Stimulated activated CD8-positive, alpha-beta memory T cell treated with anti-CD3 and anti-CD28 coated beads, Interleukin-4, amount 100 ng/mL, for 4 hours (primary cell): ENCODE results near the gene ULBP1.
"Not testable (repeated sequence)": the region's sequence is repeated elsewhere in the genome, so short reads cannot be mapped to it uniquely, and the experiment has no call there.

ENCODE experiments used
- DNase-seq, 2 donors: peaks; one replicate each; pipeline ENCODE4 v3.0.0-alpha.2; 2020; ENCODE audit warnings: low read depth in 2 of 2, low spot score in 1 of 2

The ULBP1 gene

DNA sequence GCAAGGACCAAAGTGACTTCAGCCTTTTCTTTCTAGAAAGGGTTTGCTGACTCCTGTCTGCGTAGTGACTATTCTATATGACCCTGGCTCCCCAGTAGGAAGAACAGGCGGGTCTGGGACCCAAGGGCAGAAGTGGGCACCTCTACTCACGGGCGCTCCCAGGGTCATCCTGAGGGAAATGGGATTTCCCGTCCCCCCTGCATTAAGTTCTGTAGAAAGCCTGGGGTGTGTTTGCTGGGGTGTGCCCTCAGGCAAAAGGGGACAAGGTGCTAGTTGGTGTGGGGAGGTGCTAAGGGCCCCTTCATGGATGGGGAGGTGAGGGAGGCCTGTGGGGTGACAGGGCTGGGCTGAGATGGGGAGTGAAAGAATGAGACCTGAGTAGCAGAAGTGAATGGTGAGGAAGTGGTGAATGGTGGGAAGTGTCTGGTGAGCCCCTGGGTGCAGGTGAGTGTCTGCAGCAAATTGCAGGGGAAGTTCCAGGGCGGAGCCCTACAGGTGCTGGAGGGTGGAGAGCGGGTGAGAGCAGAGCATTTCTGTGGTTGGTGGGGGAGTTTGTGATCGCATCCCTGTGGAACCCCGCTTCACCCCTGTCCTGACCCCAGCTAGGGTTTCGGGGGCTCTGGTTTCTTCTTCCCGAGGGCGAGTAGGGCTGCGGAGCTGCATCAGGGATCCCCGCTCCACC is 40.5 kb downstream of the ULBP1 start:
- DNase-seq, result peak in 1 of 2 donors; percentile 27

DNA sequence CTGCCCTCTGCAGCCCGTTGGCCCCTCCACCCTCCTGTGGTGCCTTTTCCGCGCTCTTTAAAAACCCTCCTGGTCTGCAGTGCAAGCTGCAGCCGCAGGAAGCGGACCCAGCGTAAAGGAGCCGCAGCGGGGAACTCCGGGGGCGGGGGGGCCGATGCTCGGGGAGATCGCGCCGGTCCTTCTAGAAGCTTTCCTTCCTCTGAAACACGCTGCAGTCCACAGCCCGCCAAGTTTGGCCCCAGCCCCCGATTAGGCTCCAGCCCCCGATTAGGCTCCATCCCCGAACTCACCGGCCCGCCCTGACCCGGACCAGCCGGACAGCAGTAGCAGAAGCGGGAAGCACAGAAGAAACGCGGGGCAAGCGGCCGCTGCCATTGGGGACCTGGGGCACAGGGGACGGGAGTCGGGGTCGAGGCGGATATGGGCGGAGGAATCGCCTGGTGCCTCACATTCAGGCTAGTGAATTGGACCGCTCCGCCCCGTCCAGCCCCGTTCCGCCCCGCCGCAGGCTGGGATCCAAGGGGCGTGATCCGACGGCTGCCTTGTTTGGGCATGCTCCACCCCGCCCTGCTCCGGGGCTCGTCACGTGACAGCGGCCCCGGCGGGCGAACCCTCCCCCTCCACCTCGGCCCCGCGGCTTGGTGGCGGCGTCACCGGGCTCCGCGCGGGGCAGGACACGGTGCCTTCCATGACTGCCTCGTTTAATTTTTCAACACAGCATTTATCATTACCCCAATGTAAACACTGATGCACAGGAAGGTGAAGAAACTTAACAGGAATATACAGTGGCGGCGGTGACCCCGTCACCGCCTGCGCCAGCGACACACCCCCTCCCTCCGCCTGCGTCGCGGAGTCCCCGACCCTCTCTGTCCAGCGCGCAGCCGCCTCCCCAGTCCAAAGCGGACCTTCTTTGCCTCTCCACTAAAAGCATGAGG is 41.3 kb downstream of the ULBP1 start:
- DNase-seq, result peak; percentile 67 to 80

DNA sequence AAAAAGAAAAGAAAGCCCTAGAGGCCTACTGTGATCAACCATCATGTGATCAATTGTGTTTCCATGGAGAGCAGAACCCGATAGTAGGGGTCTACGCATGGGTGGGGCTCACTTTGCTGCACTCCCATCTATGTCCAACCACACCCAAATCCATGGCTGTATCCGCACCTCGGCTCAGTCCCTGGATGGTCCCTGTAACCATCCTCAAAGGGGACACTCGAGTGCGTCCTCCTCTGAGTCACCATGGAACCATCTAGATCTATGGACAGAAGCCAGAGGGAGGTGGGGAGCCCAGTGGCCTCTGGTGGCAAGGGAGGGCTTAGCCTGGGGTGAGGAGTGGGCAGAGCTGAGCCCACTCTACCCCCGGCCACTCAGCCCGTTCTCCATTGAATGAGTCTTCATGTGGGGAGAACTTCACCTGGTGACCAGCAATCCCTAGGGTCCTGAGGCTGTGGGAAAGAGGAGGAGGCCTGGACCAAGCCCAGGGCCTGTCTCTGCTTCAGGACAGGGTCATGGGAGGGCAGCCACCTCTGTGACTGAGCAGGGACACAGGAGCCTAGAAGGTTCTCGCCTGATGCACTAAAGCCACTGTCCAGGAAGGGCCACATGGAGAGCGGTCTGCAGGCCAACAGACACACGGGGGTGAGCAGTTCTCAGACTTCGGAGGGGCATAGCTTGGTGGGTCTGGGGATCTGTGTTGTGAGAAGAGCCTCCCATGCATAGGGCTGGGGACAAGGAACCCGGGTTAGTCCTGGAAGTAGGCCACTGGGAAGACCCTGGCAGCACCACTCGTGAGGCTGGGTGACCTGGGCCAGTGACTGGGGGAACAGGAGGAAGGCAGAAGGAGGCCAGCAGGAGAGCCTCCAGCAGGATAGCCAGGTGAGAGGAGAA is 42.3 kb downstream of the ULBP1 start:
- DNase-seq, result no peak

DNA sequence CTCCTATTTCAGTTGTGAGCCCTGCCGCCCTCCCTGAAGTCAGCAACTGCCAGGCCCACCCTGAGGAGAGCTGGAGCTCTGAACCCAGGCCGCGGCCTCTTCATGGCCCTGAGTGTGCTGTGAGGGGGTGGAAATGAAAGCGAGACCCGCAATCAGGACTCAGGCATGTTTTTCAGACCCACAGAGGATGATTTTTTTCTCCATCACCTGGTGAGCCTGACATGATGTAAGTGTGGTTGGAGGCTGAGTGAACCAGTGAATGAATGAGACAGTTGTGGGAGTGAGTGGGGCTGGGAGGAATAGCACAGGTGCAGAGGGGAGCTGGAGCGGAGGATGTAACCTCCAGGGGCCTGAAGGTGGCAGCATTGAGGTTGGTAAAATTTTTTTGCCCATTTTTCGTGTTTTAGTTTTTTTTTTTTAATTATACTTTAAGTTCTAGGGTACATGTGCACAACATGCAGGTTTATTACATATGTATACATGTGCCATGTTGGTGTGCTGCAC is 43.3 kb downstream of the ULBP1 start:
- no peak for DNase-seq

DNA sequence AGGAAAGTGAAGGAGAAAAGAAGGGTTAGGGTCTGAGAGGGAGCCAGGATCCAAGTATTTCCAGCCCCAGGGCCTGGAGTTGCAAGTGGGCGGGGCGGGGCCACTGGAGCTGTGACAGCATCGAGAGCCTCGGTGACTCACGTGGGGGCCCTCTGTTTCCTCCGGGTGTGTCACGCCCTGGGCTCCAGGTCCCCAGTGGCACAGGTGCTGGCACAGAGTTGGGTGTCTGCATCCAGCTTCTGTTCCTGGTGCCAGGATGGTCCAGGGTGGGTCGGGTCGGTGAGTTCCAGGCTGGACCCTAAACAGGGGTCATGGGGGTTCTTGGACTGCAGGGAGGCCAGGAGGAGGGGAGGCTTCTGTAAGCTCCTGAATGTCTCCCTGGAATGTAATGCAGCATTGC is 44.8 kb downstream of the ULBP1 start:
- peak in 1 of 2 donors; percentile 18 for DNase-seq

DNA sequence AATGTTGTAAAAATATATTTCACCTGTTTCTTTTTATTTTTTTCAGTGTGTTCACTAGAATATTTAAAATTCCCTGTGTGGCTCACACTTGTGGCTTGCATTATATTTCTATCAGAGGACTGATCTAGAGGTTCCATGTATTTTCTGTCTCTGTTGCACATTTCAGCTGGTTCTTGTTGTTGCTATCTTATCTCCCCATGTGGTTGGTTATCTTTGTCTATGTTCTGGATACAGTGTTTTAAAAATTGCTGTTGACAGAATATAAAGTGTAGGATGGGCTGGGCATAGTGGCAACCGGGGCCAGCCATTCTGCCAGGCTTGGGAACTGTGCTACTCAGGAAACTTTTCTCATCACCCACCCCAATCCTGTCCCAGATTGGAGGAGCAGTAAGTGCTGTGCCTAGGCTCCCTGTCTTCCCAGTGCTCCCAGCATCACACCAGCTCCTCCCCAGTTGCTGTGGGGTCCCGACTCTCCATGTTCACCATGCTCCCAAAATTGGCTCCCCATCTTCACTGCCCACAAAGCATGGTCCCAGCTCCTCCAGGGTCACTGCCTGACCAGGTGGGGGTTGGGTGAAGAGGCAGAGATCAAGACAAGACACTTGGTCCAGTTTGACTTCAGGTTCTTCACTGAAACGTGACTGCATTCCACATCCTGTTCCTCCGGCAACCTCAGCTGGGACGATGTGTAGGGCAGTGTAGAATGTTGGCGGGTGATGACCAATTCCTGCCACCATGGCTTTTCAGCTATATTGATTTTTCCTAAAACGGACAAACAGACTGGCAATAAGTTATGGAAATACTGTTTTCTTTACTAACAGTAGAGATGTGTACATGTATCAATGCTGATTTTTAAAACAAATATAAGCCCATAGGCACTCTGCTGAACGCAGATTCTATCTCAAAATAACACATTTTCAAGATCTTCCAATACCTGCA is 49.4 kb downstream of the ULBP1 start:
- not testable (repeated sequence) for DNase-seq

DNA sequence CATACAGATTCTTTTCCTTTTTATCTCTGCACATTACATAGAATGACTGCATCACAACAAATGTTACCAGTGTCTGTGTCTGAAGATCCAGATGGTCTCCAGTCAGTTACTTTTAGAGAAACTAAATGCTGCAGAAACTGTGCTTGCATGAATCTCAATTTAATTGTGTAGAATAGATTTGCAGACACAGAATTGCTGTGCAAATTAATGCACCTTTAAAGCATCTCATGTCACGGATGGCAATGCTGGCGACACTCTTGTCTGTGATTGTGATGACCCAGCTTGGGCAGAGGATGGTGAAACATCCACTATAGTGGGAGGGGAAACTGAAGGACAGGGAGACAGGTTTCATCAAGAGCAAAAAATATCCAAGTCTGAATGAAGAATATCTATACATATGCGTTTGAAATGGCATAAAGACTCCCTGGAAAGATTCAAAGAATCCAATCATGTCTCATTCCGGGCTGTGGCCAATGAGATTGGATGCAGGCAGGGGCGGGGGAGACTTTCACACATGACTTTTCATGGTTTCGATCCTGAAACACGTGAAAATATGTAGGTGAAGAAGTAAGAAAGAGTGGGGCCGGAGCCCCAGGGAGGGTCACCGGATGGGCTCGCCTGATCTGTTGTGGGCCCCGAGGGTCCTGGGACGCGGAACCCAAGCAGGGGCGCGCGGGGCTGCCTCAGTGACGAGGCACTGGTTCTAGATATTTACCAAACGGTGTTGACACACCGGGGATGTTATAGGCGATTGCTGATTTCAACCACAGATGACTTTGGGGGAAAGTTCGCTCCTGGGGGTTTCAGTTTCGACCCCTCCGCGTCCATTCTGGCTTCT is 50.3 kb downstream of the ULBP1 start:
- DNase-seq, result not testable (repeated sequence)

DNA sequence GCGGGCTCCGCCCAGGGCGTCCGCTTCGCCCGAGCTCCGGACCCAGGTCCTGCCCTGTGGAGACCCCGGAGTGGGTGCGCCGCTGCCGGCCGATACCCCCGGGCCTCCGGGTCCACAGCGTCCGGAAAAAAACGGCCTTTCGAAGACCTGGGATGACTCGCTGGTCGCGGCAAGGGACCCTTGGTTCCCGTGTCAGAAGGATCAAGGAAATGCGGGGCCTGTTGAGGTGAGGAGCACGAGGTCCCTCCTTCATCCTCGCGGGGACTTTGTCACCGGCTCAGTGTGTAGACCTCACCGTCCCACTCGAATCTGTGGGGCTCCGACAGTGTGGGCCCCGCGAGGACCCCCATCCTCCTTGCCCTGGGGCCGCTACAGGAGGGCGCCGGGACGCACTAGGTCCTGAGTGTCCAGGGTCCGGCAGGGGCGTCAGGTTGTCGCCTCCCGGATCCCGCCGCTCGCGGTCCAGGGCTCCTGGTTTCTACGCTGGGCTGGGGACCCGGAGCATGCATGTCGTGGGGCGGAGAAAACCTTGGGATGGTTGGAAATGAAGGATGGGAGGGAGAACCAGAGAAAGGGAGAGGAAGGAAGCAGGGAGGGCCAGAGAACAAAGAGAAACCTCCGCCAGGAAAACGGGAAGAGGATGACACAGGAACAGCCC is 51.0 kb downstream of the ULBP1 start:
- DNase-seq, result not testable (repeated sequence)

DNA sequence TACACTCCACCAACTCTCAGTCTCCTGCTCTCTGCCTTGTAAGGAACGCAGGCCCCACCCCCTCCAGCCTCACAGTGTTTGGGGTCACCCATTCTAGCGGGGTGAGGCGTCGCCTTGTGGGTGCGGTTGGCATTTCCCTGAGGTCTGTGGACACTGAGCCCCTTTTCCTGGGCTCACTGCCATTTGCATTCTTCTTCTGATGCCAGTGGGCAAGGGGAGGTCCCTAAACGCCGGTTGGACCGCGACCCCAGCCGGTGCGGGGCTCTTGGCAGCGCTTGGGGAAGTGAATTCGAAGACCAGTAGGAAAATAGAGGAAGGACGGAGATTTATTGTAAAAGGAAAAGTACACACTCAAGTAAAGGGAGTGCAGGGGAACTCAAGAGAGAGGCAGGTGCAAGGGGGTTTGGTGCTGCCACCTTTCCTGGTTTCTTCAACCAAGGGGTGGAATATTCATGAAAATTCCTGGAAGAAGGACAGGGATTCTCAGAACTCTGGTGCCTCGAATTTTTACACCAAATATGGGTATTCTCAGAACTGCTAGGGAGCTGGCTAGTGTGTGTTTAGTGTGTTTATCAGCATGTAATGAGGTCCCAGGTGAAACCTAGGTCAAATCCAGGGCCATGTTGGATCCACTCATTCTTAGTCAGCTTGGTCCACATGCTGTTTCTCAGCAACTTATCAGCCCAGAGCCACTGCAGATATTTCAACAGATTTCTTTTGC is 51.7 kb downstream of the ULBP1 start:
- DNase-seq, result not testable (repeated sequence)

DNA sequence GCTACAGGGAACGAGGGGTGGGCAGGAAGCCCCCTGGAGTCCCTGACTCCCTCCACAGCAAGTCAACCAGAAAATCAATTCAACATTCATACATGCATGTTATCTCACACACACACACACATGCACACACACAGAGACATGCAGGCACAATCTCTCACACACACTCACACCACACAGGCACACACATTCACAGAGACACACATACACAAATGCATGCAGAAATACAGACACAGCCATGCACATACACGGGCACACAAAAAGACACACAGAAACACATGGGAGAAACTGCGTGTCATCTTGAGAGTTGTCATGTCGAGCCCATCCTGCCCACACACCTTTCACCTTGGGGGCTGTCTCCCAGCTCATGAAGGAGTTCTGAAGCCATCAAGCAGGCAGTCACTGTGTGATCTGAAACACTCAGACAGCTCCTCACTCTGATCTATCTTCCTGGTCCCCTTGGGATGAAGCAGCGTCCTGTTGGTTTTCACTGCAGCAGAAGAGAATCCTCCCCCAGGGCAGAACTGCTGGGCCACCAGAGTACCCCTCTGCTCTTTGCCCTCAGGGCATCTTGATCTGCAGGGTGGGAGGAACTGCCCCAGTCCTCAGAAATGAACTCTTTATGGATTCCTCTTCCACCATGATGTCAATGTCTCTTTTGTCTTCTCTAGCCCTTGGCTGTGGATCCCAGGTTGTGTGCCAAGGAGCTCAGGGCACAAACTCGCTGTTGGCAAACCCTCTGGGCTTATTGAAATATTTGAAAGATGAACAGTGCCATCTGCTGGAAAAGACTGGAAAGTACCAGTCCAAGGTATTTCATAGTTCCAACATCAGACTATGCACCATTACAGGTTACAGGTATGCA is 52.8 kb downstream of the ULBP1 start:
- DNase-seq, result no peak

DNA sequence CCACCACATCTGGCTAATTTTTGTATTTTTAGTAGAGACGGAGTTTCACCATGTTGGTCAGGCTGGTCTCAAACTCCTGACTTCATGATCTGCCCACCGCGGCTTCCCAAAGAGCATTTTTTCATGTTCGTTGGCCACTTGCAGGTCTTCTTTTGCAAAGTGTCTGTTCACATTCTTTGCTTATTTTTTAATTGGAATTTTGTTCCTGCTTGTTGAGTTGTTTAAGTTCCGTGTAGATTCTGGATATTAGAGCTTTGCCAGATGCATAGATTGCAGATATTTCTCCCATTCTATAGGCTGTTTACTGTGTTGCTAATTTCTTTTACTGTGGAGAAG is 53.4 kb downstream of the ULBP1 start:
- DNase-seq, result not testable (repeated sequence)

DNA sequence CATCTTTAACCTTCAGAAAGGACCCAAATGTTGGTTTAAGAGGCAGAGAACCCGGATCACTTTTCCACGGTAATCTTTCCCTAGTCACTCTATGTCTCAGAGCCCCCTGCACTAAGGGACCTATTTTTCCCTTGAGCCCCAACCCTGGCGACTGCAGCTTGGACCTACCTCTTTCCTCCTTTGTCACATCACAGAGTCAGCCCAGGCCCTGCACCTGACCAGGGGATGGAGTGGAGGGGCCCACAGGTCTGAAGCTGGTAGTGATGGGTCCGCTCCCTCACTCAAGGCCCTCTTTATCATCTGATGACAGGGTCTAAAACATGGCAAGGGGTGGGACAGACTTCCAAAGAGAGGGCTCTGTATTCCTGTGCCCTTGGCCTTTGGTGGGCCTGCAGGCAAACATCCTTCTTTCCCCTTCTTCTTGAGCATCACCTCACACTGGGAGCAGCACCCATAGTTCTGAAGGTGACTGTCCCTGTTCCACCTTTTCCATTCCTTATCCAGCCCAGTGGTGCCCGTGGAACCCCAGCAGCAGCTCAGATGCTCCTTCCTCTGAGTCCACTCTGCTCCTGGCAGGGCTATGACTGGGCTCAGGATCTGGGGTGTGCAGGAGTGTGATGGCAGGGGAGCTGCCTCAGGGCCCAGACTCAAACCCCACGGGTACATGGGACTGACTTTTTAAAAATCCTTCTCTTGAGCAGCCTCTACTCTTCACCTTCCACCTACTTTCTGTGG is 55.3 kb downstream of the ULBP1 start:
- DNase-seq, result no peak

DNA sequence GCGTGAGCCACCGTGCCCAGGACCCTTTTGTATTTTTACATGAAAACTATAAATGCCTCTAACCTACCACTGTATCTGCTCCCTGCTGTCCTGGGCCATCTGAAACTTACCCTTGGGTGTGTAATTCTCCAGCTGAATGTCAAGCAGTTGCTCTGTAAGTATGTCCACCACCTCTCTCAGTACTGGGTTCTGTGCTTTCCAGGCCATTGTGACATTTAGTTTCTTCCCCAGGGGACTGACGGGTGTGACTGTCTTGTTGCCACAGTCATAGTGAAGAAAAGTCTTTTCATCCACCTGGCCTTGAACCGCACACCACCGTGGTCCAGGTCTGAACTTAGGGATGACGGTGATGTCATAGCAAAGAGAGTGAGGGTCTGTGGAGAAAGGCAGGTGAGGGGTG is 58.1 kb downstream of the ULBP1 start:
- DNase-seq, result not testable (repeated sequence)
